DND-41 (cell line): ENCODE results near the gene PRELP.

Experiments used
- ATAC-seq: fragments of 200-7000 bp; cut with Tn5 transposase; 3 replicates; pipeline ENCODE4 v1.9.1; 2021; ENCODE audit warnings: low read depth; ENCODE audit not compliant: insufficient read depth
- DNase-seq: peaks from one replicate; pipeline ENCODE4 v3.0.0-alpha.2; 2020
- H2AFZ ChIP-seq: 2 replicates; pipeline ENCODE4 v1.6.0; 2012; ENCODE audit warnings: low read depth, low read length
- H3K27ac ChIP-seq: 2 replicates; pipeline ENCODE4 v1.5.1; 2012; ENCODE audit warnings: low read length, inconsistent platforms
- H3K27me3 ChIP-seq: fragments of 200-600 bp; sonication (generic); 2 replicates; pipeline ENCODE4 v1.6.0; 2012; ENCODE audit warnings: low read length, mild to moderate bottlenecking, inconsistent platforms; ENCODE audit not compliant: insufficient read depth, poor library complexity
- H3K36me3 ChIP-seq: 2 replicates; pipeline ENCODE4 v1.5.1; 2012; ENCODE audit warnings: low read length, inconsistent platforms; ENCODE audit not compliant: insufficient read depth
- H3K4me1 ChIP-seq: 2 replicates; pipeline ENCODE4 v1.5.1; 2012; ENCODE audit warnings: mild to moderate bottlenecking, low read length; ENCODE audit not compliant: insufficient read depth
- H3K4me2 ChIP-seq: 2 replicates; pipeline ENCODE4 v1.6.0; 2012; ENCODE audit warnings: mild to moderate bottlenecking, moderate library complexity, low read length, inconsistent platforms; ENCODE audit not compliant: insufficient read depth
- H3K4me3 ChIP-seq, 2 experiments: fragments of 200-600 bp in 1 of 2; shearing (Covaris generic) in 1 of 2; 2 replicates each; pipeline ENCODE4 v1.5.1; 2012 to 2016; ENCODE audit warnings: inconsistent platforms in 2 of 2, low read length in 2 of 2, mild to moderate bottlenecking in 2 of 2, low read depth in 1 of 2, moderate library complexity in 1 of 2
- H3K79me2 ChIP-seq: 2 replicates; pipeline ENCODE4 v1.6.0; 2012; ENCODE audit warnings: low read length, inconsistent platforms; ENCODE audit not compliant: insufficient read depth
- H3K9ac ChIP-seq: 2 replicates; pipeline ENCODE4 v1.6.0; 2012; ENCODE audit warnings: low read depth, mild to moderate bottlenecking, inconsistent platforms, low read length, moderate library complexity
- H3K9me3 ChIP-seq: 2 replicates; pipeline ENCODE4 v1.5.1; 2012; ENCODE audit warnings: low read length, moderate library complexity, mild to moderate bottlenecking, inconsistent platforms; ENCODE audit not compliant: insufficient read depth, severe bottlenecking
- H4K20me1 ChIP-seq: 2 replicates; pipeline ENCODE4 v1.6.0; 2012; ENCODE audit warnings: low read length; ENCODE audit not compliant: insufficient read depth
- EZH2 ChIP-seq: IDR thresholded peaks from 3 replicates; pipeline ENCODE4 v1.6.1; 2012; ENCODE audit warnings: borderline replicate concordance, low read depth, mild to moderate bottlenecking, moderate library complexity, low read length, inconsistent platforms; ENCODE audit not compliant: severe bottlenecking
- TF ChIP-seq, protein P1 (sequence below): IDR thresholded peaks from 2 replicates; pipeline ENCODE4 v1.5.1; 2012; ENCODE audit warnings: borderline replicate concordance, low read length, moderate library complexity, mild to moderate bottlenecking; ENCODE audit not compliant: poor library complexity, severe bottlenecking; ENCODE audit errors: extremely low read depth

Gene PRELP

DNA sequence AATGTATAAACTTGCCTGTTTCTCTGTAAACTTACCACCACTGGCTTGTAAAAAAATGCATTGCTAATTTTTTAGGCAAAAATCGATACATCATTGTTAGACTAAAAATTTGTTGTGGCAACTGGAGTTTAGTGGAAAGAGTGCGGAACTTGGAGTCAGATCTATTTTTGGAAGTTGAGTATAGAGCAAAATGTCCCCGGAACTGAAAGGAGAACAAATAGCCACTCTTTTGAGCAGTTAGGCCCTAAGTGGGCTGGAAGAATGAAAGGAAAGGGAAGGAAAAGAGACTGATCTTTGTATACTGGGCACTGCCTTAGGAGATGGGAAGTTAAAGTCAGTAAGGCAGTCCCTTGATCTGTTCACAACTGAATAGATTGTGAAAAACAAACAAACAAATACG lies 48.5 kb downstream of the PRELP start:
- Histone ChIP-seq H3K27me3 (no peaks in the 10 kb centered on the region), H3K4me3 (no peak overlapping the region), H3K36me3 (no peaks in the 10 kb centered on the region), H3K4me2 (no peak overlapping the region), H3K27ac (no peak overlapping the region), H3K4me1 (no peaks in the 10 kb centered on the region), H4K20me1 (no peaks in the 10 kb centered on the region), H3K79me2 (no peaks in the 10 kb centered on the region), H2AFZ (no peak overlapping the region), H3K9me3 (no peaks in the 10 kb centered on the region), H3K9ac (no peak overlapping the region)
- no peak for ATAC-seq
- TF ChIP-seq, protein P1, sequence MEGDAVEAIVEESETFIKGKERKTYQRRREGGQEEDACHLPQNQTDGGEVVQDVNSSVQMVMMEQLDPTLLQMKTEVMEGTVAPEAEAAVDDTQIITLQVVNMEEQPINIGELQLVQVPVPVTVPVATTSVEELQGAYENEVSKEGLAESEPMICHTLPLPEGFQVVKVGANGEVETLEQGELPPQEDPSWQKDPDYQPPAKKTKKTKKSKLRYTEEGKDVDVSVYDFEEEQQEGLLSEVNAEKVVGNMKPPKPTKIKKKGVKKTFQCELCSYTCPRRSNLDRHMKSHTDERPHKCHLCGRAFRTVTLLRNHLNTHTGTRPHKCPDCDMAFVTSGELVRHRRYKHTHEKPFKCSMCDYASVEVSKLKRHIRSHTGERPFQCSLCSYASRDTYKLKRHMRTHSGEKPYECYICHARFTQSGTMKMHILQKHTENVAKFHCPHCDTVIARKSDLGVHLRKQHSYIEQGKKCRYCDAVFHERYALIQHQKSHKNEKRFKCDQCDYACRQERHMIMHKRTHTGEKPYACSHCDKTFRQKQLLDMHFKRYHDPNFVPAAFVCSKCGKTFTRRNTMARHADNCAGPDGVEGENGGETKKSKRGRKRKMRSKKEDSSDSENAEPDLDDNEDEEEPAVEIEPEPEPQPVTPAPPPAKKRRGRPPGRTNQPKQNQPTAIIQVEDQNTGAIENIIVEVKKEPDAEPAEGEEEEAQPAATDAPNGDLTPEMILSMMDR = no peak
- TF ChIP-seq EZH2 = no peak
- DNase-seq = no peak

DNA sequence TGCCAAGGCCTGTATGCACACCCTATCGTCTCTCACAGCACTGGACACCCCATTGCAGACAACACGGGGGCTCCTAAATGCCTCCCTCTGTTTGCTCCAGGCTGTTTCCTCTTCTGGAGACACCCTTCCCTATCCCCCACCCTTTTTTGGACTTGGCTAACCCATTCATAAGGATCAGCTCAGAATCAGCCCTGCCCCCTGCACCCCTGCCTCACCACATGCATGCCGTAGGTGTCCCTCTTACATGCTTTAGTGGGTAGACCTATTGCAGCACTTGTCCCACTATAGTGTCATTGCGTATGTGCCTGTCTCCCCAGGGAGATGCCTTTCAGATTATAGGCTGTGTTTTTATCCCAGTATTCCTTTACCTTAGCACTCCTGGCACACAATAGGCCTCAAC lies 49.2 kb downstream of the PRELP start:
- Histone ChIP-seq H3K27ac (no peak overlapping the region), H3K79me2 (no peaks in the 10 kb centered on the region), H3K4me1 (no peaks in the 10 kb centered on the region), H3K36me3 (no peaks in the 10 kb centered on the region), H2AFZ (no peak overlapping the region), H3K27me3 (no peaks in the 10 kb centered on the region), H3K4me2 (no peak overlapping the region), H4K20me1 (no peaks in the 10 kb centered on the region), H3K9ac (no peak overlapping the region), H3K9me3 (no peaks in the 10 kb centered on the region), H3K4me3 (no peak overlapping the region)
- TF ChIP-seq EZH2 = no peak
- TF ChIP-seq, protein P1 = no peak
- DNase-seq = no peak
- no peak for ATAC-seq

DNA sequence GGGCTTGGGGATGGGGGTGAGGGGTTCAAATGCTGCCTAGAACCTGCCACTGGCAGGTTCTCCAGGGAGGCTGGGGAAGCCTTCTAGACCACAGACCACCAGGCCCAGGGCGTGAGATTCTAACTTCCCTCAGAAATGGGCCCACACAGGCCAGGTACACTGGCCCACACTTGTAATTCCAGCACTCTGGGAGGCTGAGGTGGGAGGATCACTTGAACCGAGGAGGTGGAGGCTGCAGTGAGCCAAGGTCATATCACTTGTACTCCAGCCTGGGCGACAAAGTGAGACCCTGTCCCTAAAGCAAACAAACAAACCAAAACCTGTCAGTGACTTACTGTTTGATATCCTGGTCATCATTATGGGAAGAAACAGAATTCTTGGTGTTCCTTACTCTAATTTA lies 50.1 kb downstream of the PRELP start:
- DNase-seq (no peak), ATAC-seq (no peak)
- Histone ChIP-seq H3K9ac (no peak overlapping the region), H4K20me1 (no peaks in the 10 kb centered on the region), H3K27me3 (no peaks in the 10 kb centered on the region), H3K36me3 (no peaks in the 10 kb centered on the region), H3K27ac (no peak overlapping the region), H3K4me2 (no peak overlapping the region), H3K9me3 (no peaks in the 10 kb centered on the region), H3K4me3 (no peak overlapping the region), H2AFZ (no peak overlapping the region), H3K4me1 (no peaks in the 10 kb centered on the region), H3K79me2 (no peaks in the 10 kb centered on the region)
- no peak for TF ChIP-seq EZH2
- TF ChIP-seq, protein P1 = no peak

- TF ChIP-seq, protein P1 = no peak
- no peak for TF ChIP-seq EZH2
- Histone ChIP-seq H3K9me3 (no peaks in the 10 kb centered on the region), H3K36me3 (no peaks in the 10 kb centered on the region), H3K9ac (no peak overlapping the region), H3K4me3 (no peak overlapping the region), H2AFZ (no peak overlapping the region), H4K20me1 (no peaks in the 10 kb centered on the region), H3K4me1 (no peaks in the 10 kb centered on the region), H3K4me2 (no peak overlapping the region), H3K27ac (no peak overlapping the region), H3K79me2 (no peaks in the 10 kb centered on the region), H3K27me3 (no peaks in the 10 kb centered on the region)
- DNase-seq = no peak
- no peak for ATAC-seq
These were observed 50.5 kb downstream of the PRELP start for GRCh38 chr1:203526130-203526529.
